Caco-2 (cell line): ENCODE measurements around the gene ARSI. TPM values are rescaled to one million over a fixed set of nuclear protein-coding genes. Genes with fewer than 3 reads are reported as not detected.

Experiments
- BruUV-seq: library from RNA; stranded (reverse); fragments of 400-500 nt; replicated peaks from 2 replicates; lab custom pipeline; 2021; lab: Mats Ljungman, UMichigan
- CTCF ChIA-PET: fragments of 300-600 bp; sonication (Branson Sonifier 250); formaldehyde crosslinking; loops from one replicate; lab custom pipeline; 2022; ENCODE audit warnings: antibody characterized with exemption; lab: Charles Lee
- POLR2A ChIA-PET: fragments of 300-600 bp; sonication (Branson Sonifier 250); formaldehyde crosslinking; loops from one replicate; lab custom pipeline; 2022; ENCODE audit warnings: antibody characterized with exemption; lab: Charles Lee
- DNase-seq, 2 experiments: peaks; one replicate each; pipeline versions ENCODE4 v3.0.0 to v3.0.0-alpha.2; 2020 to 2022
- H3K27me3 ChIP-seq: replicated peaks from 2 replicates; pipeline ENCODE4 v1.6.0; 2011; ENCODE audit warnings: low read length; ENCODE audit not compliant: control insufficient read depth, insufficient read depth
- H3K36me3 ChIP-seq: 2 replicates; pipeline ENCODE4 v1.5.1; 2011; ENCODE audit warnings: low read length; ENCODE audit not compliant: control insufficient read depth, insufficient read depth
- H3K4me1 ChIP-seq: fragments of 250-450 bp; sonication (Bioruptor Pico); 2 replicates; pipeline ENCODE4 v1.5.1; 2020; ENCODE audit warnings: mild to moderate bottlenecking
- H3K4me3 ChIP-seq: 2 replicates; pipeline ENCODE4 v1.5.1; 2011; ENCODE audit warnings: low read depth, mild to moderate bottlenecking, control low read depth, low read length
- H3K9me3 ChIP-seq: fragments of 250-450 bp; sonication (Bioruptor Pico); 2 replicates; pipeline ENCODE4 v1.5.1; 2020; ENCODE audit warnings: mild to moderate bottlenecking, moderate library complexity
- H3K27ac Mint-ChIP-seq: one replicate; pipeline ENCODE4 v1.8.0; 2022; ENCODE audit warnings: mixed read lengths; ENCODE audit not compliant: unreplicated experiment
- H3K27me3 Mint-ChIP-seq: one replicate; pipeline ENCODE4 v1.8.0; 2022; ENCODE audit warnings: mixed read lengths; ENCODE audit not compliant: insufficient read depth, unreplicated experiment
- H3K36me3 Mint-ChIP-seq: one replicate; pipeline ENCODE4 v1.8.0; 2022; ENCODE audit warnings: mild to moderate bottlenecking, mixed read lengths; ENCODE audit not compliant: insufficient read depth, unreplicated experiment
- H3K4me1 Mint-ChIP-seq: one replicate; pipeline ENCODE4 v1.8.0; 2022; ENCODE audit warnings: low read depth, mixed read lengths; ENCODE audit not compliant: unreplicated experiment
- H3K4me3 Mint-ChIP-seq: one replicate; pipeline ENCODE4 v1.8.0; 2022; ENCODE audit warnings: mild to moderate bottlenecking, moderate library complexity, mixed read lengths; ENCODE audit not compliant: unreplicated experiment
- H3K9me3 Mint-ChIP-seq: one replicate; pipeline ENCODE4 v1.8.0; 2022; ENCODE audit warnings: mixed read lengths; ENCODE audit not compliant: unreplicated experiment
- CTCF ChIP-seq, 2 experiments: fragments of 200-600 bp in 1 of 2; IDR thresholded peaks; 1 replicate in 1 of 2; 2 replicates in 1 of 2; pipeline versions ENCODE4 v1.5.1 to v1.8.0; 2011 to 2022; ENCODE audit warnings: antibody characterized with exemption in 1 of 2, control low read depth in 1 of 2, inconsistent platforms in 1 of 2, low read depth in 1 of 2, low read length in 1 of 2, mild to moderate bottlenecking in 1 of 2, moderate library complexity in 1 of 2; ENCODE audit not compliant: insufficient read depth in 1 of 2, severe bottlenecking in 1 of 2, unreplicated experiment in 1 of 2
- intact Hi-C: fragments of 100-400 bp; cut with micrococcal nuclease; formaldehyde crosslinking; loops from one replicate; pipeline ENCODE4 v1.10.0; 2022; ENCODE audit not compliant: unreplicated experiment
- total RNA-seq: library from RNA; stranded (reverse); gene quantifications from 2 replicates; pipeline ENCODE4 v1.2.3, GENCODE V29; 2022

Gene ARSI
- total RNA-seq, 1 experiment from 2014 or later: 0.52 TPM

- no peaks in the 10 kb centered on the region for H3K9me3 Mint-ChIP-seq
- Histone ChIP-seq H3K4me1 (no peaks in the 10 kb centered on the region), H3K27me3 (no peaks in the 10 kb centered on the region), H3K9me3 (no peaks in the 10 kb centered on the region), H3K4me3 (no peak overlapping the region), H3K36me3 (no peaks in the 10 kb centered on the region)
- DNase-seq: no peak
- no TSS peak for BruUV-seq
- H3K4me1 Mint-ChIP-seq: peaks cover 7% of the 10 kb centered on the region
- intact Hi-C loops: no loop called here
- no peak for TF ChIP-seq CTCF (IDR thresholded peaks at IDR 0.05; ENCODE audit: insufficient read depth in 1 of 2, low read depth in 1 of 2, low read length in 1 of 2, severe bottlenecking in 1 of 2, unreplicated experiment in 1 of 2)
- no peaks in the 10 kb centered on the region for H3K36me3 Mint-ChIP-seq
- H3K27me3 Mint-ChIP-seq: no peaks in the 10 kb centered on the region
- ChIA-PET CTCF (no interaction called here), POLR2A (interaction anchor here (0.5 kb wide), 1 partner anchor 66 kb away, joined by 4 read pairs; no protein-coding TSS in a partner anchor)
- H3K4me3 Mint-ChIP-seq: no peak overlapping the region
- no peak overlapping the region for H3K27ac Mint-ChIP-seq
Measured at GRCh38 chr5:150338546-150338945, 35.8 kb upstream of the ARSI start.

- POLR2A ChIA-PET: no interaction called here
- Histone ChIP-seq H3K4me1 (no peaks in the 10 kb centered on the region), H3K36me3 (no peaks in the 10 kb centered on the region), H3K9me3 (no peaks in the 10 kb centered on the region), H3K27me3 (no peaks in the 10 kb centered on the region), H3K4me3 (no peak overlapping the region)
- Mint-ChIP-seq H3K36me3 (no peaks in the 10 kb centered on the region), H3K27me3 (no peaks in the 10 kb centered on the region), H3K4me1 (peaks cover 7% of the 10 kb centered on the region), H3K4me3 (no peak overlapping the region), H3K27ac (no peak overlapping the region), H3K9me3 (no peaks in the 10 kb centered on the region)
- TF ChIP-seq CTCF (IDR thresholded peaks at IDR 0.05; ENCODE audit: insufficient read depth in 1 of 2, low read depth in 1 of 2, low read length in 1 of 2, severe bottlenecking in 1 of 2, unreplicated experiment in 1 of 2): no peak
- CTCF ChIA-PET: no interaction called here
- DNase-seq: no peak
- intact Hi-C loops: no loop called here
- no TSS peak for BruUV-seq
Measured at GRCh38 chr5:150335778-150336177, 33.1 kb upstream of the ARSI start.

GRCh38 chr5:150333400-150333799 is 30.7 kb upstream of the ARSI start:
- ChIA-PET CTCF (no interaction called here), POLR2A (no interaction called here)
- peaks cover 5% of the 10 kb centered on the region for H3K36me3 Mint-ChIP-seq
- intact Hi-C loops: no loop called here
- TF ChIP-seq CTCF (IDR thresholded peaks at IDR 0.05; ENCODE audit: insufficient read depth in 1 of 2, low read depth in 1 of 2, low read length in 1 of 2, severe bottlenecking in 1 of 2, unreplicated experiment in 1 of 2): no peak
- BruUV-seq: no TSS peak
- H3K27ac Mint-ChIP-seq: no peak overlapping the region
- no peak overlapping the region for H3K4me3 Mint-ChIP-seq
- peaks cover 7% of the 10 kb centered on the region for H3K4me1 Mint-ChIP-seq
- Histone ChIP-seq H3K36me3 (no peaks in the 10 kb centered on the region), H3K9me3 (no peaks in the 10 kb centered on the region), H3K4me3 (no peak overlapping the region), H3K27me3 (no peaks in the 10 kb centered on the region), H3K4me1 (no peaks in the 10 kb centered on the region)
- DNase-seq: no peak
- H3K27me3 Mint-ChIP-seq: no peaks in the 10 kb centered on the region
- H3K9me3 Mint-ChIP-seq: no peaks in the 10 kb centered on the region
